ENCODE measurements around the gene FCHO2.

- TF ChIP-seq NFIC (IDR thresholded peaks at IDR 0.05; ENCODE audit: low read depth, low read length), result no peak
- TF ChIP-seq, protein P1, sequence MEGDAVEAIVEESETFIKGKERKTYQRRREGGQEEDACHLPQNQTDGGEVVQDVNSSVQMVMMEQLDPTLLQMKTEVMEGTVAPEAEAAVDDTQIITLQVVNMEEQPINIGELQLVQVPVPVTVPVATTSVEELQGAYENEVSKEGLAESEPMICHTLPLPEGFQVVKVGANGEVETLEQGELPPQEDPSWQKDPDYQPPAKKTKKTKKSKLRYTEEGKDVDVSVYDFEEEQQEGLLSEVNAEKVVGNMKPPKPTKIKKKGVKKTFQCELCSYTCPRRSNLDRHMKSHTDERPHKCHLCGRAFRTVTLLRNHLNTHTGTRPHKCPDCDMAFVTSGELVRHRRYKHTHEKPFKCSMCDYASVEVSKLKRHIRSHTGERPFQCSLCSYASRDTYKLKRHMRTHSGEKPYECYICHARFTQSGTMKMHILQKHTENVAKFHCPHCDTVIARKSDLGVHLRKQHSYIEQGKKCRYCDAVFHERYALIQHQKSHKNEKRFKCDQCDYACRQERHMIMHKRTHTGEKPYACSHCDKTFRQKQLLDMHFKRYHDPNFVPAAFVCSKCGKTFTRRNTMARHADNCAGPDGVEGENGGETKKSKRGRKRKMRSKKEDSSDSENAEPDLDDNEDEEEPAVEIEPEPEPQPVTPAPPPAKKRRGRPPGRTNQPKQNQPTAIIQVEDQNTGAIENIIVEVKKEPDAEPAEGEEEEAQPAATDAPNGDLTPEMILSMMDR (IDR thresholded peaks at IDR 0.05 in 2 of 3, conservative IDR thresholded peaks at IDR 0.05 in 1 of 3; ENCODE audit: control insufficient read depth in 2 of 3, extremely low read depth in 1 of 3, insufficient read depth in 1 of 3, low read depth in 3 of 3, low read length in 3 of 3), result no peak
- TF ChIP-seq STAT3 (IDR thresholded peaks at IDR 0.05; ENCODE audit: low read depth, low read length), result no peak
- no peak for TF ChIP-seq TARDBP (IDR thresholded peaks at IDR 0.05; ENCODE audit: borderline replicate concordance)
Observed at GRCh38 chr5:73122875-73123810, 167.3 kb downstream of the FCHO2 start.

Data from GM12878 (cell line).